Calu3 (cell line): ENCODE data around the gene RPS6KA2. TPM values are rescaled to one million over a fixed set of nuclear protein-coding genes. Genes with fewer than 3 reads are reported as not detected.

Experiments
- BruUV-seq: library from RNA; stranded (reverse); fragments of 400-500 nt; replicated peaks from 2 replicates; lab custom pipeline; 2021; lab: Mats Ljungman, UMichigan
- CTCF ChIA-PET: fragments of 300-600 bp; sonication (Branson Sonifier 250); formaldehyde crosslinking; loops from one replicate; lab custom pipeline; 2022; ENCODE audit warnings: antibody characterized with exemption; lab: Charles Lee
- DNase-seq: peaks from one replicate; pipeline ENCODE4 v3.0.0; 2022
- H3K27ac Mint-ChIP-seq: one replicate; pipeline ENCODE4 v1.8.0; 2022; ENCODE audit warnings: mixed read lengths; ENCODE audit not compliant: unreplicated experiment
- H3K27me3 Mint-ChIP-seq: one replicate; pipeline ENCODE4 v1.8.0; 2022; ENCODE audit warnings: mixed read lengths; ENCODE audit not compliant: unreplicated experiment
- H3K36me3 Mint-ChIP-seq: one replicate; pipeline ENCODE4 v1.8.0; 2022; ENCODE audit warnings: mild to moderate bottlenecking, moderate library complexity, mixed read lengths; ENCODE audit not compliant: insufficient read depth, unreplicated experiment
- H3K4me1 Mint-ChIP-seq: one replicate; pipeline ENCODE4 v1.8.0; 2022; ENCODE audit warnings: mild to moderate bottlenecking, low read depth, mixed read lengths; ENCODE audit not compliant: unreplicated experiment
- H3K4me3 Mint-ChIP-seq: one replicate; pipeline ENCODE4 v1.8.0; 2022; ENCODE audit warnings: mild to moderate bottlenecking, low read depth, moderate library complexity, mixed read lengths; ENCODE audit not compliant: unreplicated experiment
- H3K9me3 Mint-ChIP-seq: one replicate; pipeline ENCODE4 v1.8.0; 2022; ENCODE audit warnings: low read depth, mixed read lengths; ENCODE audit not compliant: unreplicated experiment
- CTCF ChIP-seq: fragments of 200-600 bp; IDR thresholded peaks from one replicate; pipeline ENCODE4 v1.8.0; 2022; ENCODE audit warnings: antibody characterized with exemption; ENCODE audit not compliant: unreplicated experiment
- intact Hi-C: fragments of 100-400 bp; cut with micrococcal nuclease; formaldehyde crosslinking; loops from one replicate; pipeline ENCODE4 v1.10.0; 2022; ENCODE audit not compliant: unreplicated experiment
- total RNA-seq: library from RNA; stranded (reverse); gene quantifications from 2 replicates; pipeline ENCODE4 v1.2.3, GENCODE V29; 2022

Gene RPS6KA2
- total RNA-seq, 1 experiment from 2014 or later, result 41.3 TPM

DNA sequence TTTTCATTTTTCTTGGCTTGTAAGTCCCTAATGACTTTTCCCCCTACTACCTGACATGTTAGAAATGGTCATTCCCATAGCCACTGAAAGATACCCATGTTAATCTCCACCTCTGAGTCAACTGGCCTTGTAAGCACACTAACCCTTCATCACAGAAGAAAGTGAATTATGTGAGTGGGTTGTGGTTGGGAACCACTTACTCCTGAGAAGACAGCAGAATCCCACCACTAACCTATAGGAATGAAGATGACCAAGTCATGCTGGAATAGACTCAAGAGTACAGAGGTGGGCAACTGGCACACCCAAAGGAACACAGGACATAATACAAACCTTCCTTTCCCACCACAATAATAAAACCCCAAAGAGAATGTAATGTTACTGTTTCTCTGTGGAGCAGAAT lies 70.7 kb downstream of the RPS6KA2 start:
- H3K36me3 Mint-ChIP-seq, result peaks cover 11% of the 10 kb centered on the region
- peak overlapping the region; percentile 81 for H3K27ac Mint-ChIP-seq
- intact Hi-C loops, result loop anchor here (1.0 to 2.0 kb wide), 2 partner anchors 65 to 70 kb away; partner anchors contain the start of gene RPS6KA2
- CTCF ChIA-PET, result interaction anchor here (0.6 to 1.9 kb wide), 7 partner anchors 10 to 906 kb away, joined by 3 to 8 read pairs (median 4); partner anchors contain the start of gene RPS6KA2
- no peaks in the 10 kb centered on the region for H3K27me3 Mint-ChIP-seq
- peak overlapping the region; percentile 47 for H3K4me3 Mint-ChIP-seq
- no peak for TF ChIP-seq CTCF
- TSS peak; percentile 80 for BruUV-seq
- no peak for DNase-seq
- H3K4me1 Mint-ChIP-seq, result peaks cover 51% of the 10 kb centered on the region
- peaks cover 2% of the 10 kb centered on the region for H3K9me3 Mint-ChIP-seq

- Mint-ChIP-seq H3K36me3 (peaks cover 11% of the 10 kb centered on the region), H3K4me3 (no peak overlapping the region), H3K4me1 (peaks cover 45% of the 10 kb centered on the region), H3K27me3 (no peaks in the 10 kb centered on the region), H3K27ac (no peak overlapping the region), H3K9me3 (no peaks in the 10 kb centered on the region)
- CTCF ChIA-PET, result no interaction called here
- BruUV-seq, result no TSS peak
- no peak for DNase-seq
- intact Hi-C loops, result no loop called here
- TF ChIP-seq CTCF, result no peak
These were observed 72.0 kb downstream of the RPS6KA2 start for GRCh38 chr6:166555086-166555485.

GRCh38 chr6:166554316-166554715 lies 72.7 kb downstream of the RPS6KA2 start:
- DNase-seq, result no peak
- Mint-ChIP-seq H3K36me3 (peaks cover 11% of the 10 kb centered on the region), H3K27me3 (no peaks in the 10 kb centered on the region), H3K4me3 (no peak overlapping the region), H3K4me1 (peaks cover 44% of the 10 kb centered on the region), H3K27ac (no peak overlapping the region), H3K9me3 (no peaks in the 10 kb centered on the region)
- no peak for TF ChIP-seq CTCF
- BruUV-seq, result no TSS peak
- intact Hi-C loops, result no loop called here
- CTCF ChIA-PET, result no interaction called here

- Mint-ChIP-seq H3K4me1 (peaks cover 38% of the 10 kb centered on the region), H3K36me3 (peaks cover 11% of the 10 kb centered on the region), H3K9me3 (no peaks in the 10 kb centered on the region), H3K27ac (no peak overlapping the region), H3K27me3 (no peaks in the 10 kb centered on the region), H3K4me3 (no peak overlapping the region)
- intact Hi-C loops, result no loop called here
- TF ChIP-seq CTCF, result no peak
- CTCF ChIA-PET, result no interaction called here
- no peak for DNase-seq
- no TSS peak for BruUV-seq
These were observed 73.3 kb downstream of the RPS6KA2 start for GRCh38 chr6:166553563-166554271.
